MM.1S (cell line): ENCODE results near the gene BCAS3.

Experiments
- DNase-seq: peaks from one replicate; pipeline ENCODE4 v3.0.0-alpha.2; 2015
- H2AFZ ChIP-seq: fragments of 300-600 bp; sonication (generic); 2 replicates; pipeline ENCODE4 v1.6.0; 2016; ENCODE audit warnings: antibody characterized with exemption, low read length
- H3F3A ChIP-seq: fragments of 300-600 bp; sonication (generic); 2 replicates; pipeline ENCODE4 v1.6.1; 2016; ENCODE audit warnings: mild to moderate bottlenecking, antibody characterized with exemption, low read length, moderate library complexity, mixed read lengths; ENCODE audit not compliant: insufficient read depth
- H3K27ac ChIP-seq: fragments of 300-600 bp; sonication (generic); 2 replicates; pipeline ENCODE4 v1.5.1; 2016; ENCODE audit warnings: mild to moderate bottlenecking, low read length
- H3K27me3 ChIP-seq: fragments of 300-600 bp; sonication (generic); replicated peaks from 2 replicates; pipeline ENCODE4 v1.6.0; 2016; ENCODE audit warnings: low read length; ENCODE audit not compliant: insufficient read depth
- H3K36me3 ChIP-seq: fragments of 300-600 bp; sonication (generic); replicated peaks from 2 replicates; pipeline ENCODE4 v1.6.1; 2016; ENCODE audit warnings: mild to moderate bottlenecking, low read length, mixed read lengths; ENCODE audit not compliant: insufficient read depth
- H3K4me1 ChIP-seq: fragments of 300-600 bp; sonication (generic); 2 replicates; pipeline ENCODE4 v1.6.1; 2016; ENCODE audit warnings: low read length, mixed read lengths
- H3K4me2 ChIP-seq: fragments of 300-600 bp; sonication (generic); 2 replicates; pipeline ENCODE4 v1.6.0; 2016; ENCODE audit warnings: low read depth, low read length
- H3K4me3 ChIP-seq: fragments of 300-600 bp; sonication (generic); 2 replicates; pipeline ENCODE4 v1.5.1; 2016; ENCODE audit warnings: low read length, mixed read lengths
- H3K79me2 ChIP-seq: fragments of 300-600 bp; sonication (generic); 2 replicates; pipeline ENCODE4 v1.6.1; 2016; ENCODE audit warnings: mixed run types, low read length, mixed read lengths
- H3K9ac ChIP-seq: fragments of 300-600 bp; sonication (generic); 2 replicates; pipeline ENCODE4 v1.6.1; 2016; ENCODE audit warnings: low read length, mixed read lengths
- H3K9me2 ChIP-seq: fragments of 300-600 bp; sonication (generic); replicated peaks from 2 replicates; pipeline ENCODE4 v1.6.1; 2016; ENCODE audit warnings: mild to moderate bottlenecking, low read length, mixed read lengths; ENCODE audit not compliant: insufficient read depth
- H3K9me3 ChIP-seq: fragments of 300-600 bp; sonication (generic); replicated peaks from 2 replicates; pipeline ENCODE4 v1.6.1; 2016; ENCODE audit warnings: mild to moderate bottlenecking, low read length, mixed read lengths; ENCODE audit not compliant: insufficient read depth
- H4K20me1 ChIP-seq: fragments of 300-600 bp; sonication (generic); 2 replicates; pipeline ENCODE4 v1.6.1; 2016; ENCODE audit warnings: mild to moderate bottlenecking, low read length, moderate library complexity, mixed read lengths; ENCODE audit not compliant: insufficient read depth
- CTCF ChIP-seq: fragments of 300-600 bp; sonication (generic); IDR thresholded peaks from 2 replicates; pipeline ENCODE4 v1.5.1; 2016; ENCODE audit warnings: antibody characterized with exemption, low read length, mixed read lengths
- EZH2 ChIP-seq: fragments of 300-600 bp; sonication (generic); optimal IDR thresholded peaks from 2 replicates; pipeline ENCODE3; 2017; ENCODE audit warnings: low read depth, mild to moderate bottlenecking, antibody characterized with exemption, low read length, mixed read lengths
- EZH2phosphoT487 ChIP-seq: fragments of 300-600 bp; sonication (generic); IDR thresholded peaks from 2 replicates; pipeline ENCODE4 v1.6.1; 2018; ENCODE audit warnings: antibody characterized with exemption, low read length

The BCAS3 gene

GRCh38 chr17:60896996-60897395 lies 219.3 kb downstream of the BCAS3 start:
- Histone ChIP-seq H3K36me3 (no peaks in the 10 kb centered on the region), H3K9me3 (no peaks in the 10 kb centered on the region), H3K4me1 (no peaks in the 10 kb centered on the region), H3K9ac (no peak overlapping the region), H2AFZ (no peak overlapping the region), H3K27ac (no peak overlapping the region), H4K20me1 (no peaks in the 10 kb centered on the region), H3K4me2 (no peak overlapping the region), H3F3A (no peaks in the 10 kb centered on the region), H3K9me2 (no peaks in the 10 kb centered on the region), H3K27me3 (no peaks in the 10 kb centered on the region), H3K4me3 (no peak overlapping the region), H3K79me2 (no peaks in the 10 kb centered on the region)
- DNase-seq: no peak
- TF ChIP-seq EZH2 (no peak), CTCF (no peak), EZH2phosphoT487 (no peak)

- H3K9me2 ChIP-seq: no peaks in the 10 kb centered on the region
- H3K9ac ChIP-seq: no peak overlapping the region
- no peaks in the 10 kb centered on the region for H3K79me2 ChIP-seq
- no peak overlapping the region for H3K4me3 ChIP-seq
- H3K4me1 ChIP-seq: no peaks in the 10 kb centered on the region
- H2AFZ ChIP-seq: no peak overlapping the region
- no peak for DNase-seq
- no peak overlapping the region for H3K4me2 ChIP-seq
- no peaks in the 10 kb centered on the region for H4K20me1 ChIP-seq
- no peaks in the 10 kb centered on the region for H3K27me3 ChIP-seq
- no peaks in the 10 kb centered on the region for H3F3A ChIP-seq
- no peak overlapping the region for H3K27ac ChIP-seq
- H3K9me3 ChIP-seq: no peaks in the 10 kb centered on the region
- H3K36me3 ChIP-seq: no peaks in the 10 kb centered on the region
- TF ChIP-seq EZH2phosphoT487: no peak
- no peak for TF ChIP-seq EZH2
- no peak for TF ChIP-seq CTCF
Observed at GRCh38 chr17:60899115-60899514, 221.5 kb downstream of the BCAS3 start.

GRCh38 chr17:60900688-60901087 lies 223.0 kb downstream of the BCAS3 start:
- no peak for DNase-seq
- H3K27ac ChIP-seq: no peak overlapping the region
- H3F3A ChIP-seq: no peaks in the 10 kb centered on the region
- H3K36me3 ChIP-seq: no peaks in the 10 kb centered on the region
- TF ChIP-seq EZH2phosphoT487: no peak
- no peaks in the 10 kb centered on the region for H3K9me2 ChIP-seq
- no peaks in the 10 kb centered on the region for H4K20me1 ChIP-seq
- no peak overlapping the region for H3K4me3 ChIP-seq
- H2AFZ ChIP-seq: no peak overlapping the region
- no peak overlapping the region for H3K4me2 ChIP-seq
- no peaks in the 10 kb centered on the region for H3K9me3 ChIP-seq
- no peaks in the 10 kb centered on the region for H3K27me3 ChIP-seq
- H3K4me1 ChIP-seq: no peaks in the 10 kb centered on the region
- H3K79me2 ChIP-seq: no peaks in the 10 kb centered on the region
- no peak overlapping the region for H3K9ac ChIP-seq

GRCh38 chr17:60901242-60901641 lies 223.6 kb downstream of the BCAS3 start:
- no peak overlapping the region for H2AFZ ChIP-seq
- H3K27ac ChIP-seq: no peak overlapping the region
- H3K9me2 ChIP-seq: no peaks in the 10 kb centered on the region
- no peak overlapping the region for H3K4me2 ChIP-seq
- no peak overlapping the region for H3K9ac ChIP-seq
- no peak overlapping the region for H3K4me3 ChIP-seq
- H3K27me3 ChIP-seq: no peaks in the 10 kb centered on the region
- TF ChIP-seq CTCF: no peak
- TF ChIP-seq EZH2phosphoT487: no peak
- no peak for TF ChIP-seq EZH2
- no peaks in the 10 kb centered on the region for H3K36me3 ChIP-seq
- no peaks in the 10 kb centered on the region for H3K79me2 ChIP-seq
- H3F3A ChIP-seq: no peaks in the 10 kb centered on the region
- no peaks in the 10 kb centered on the region for H3K4me1 ChIP-seq
- no peaks in the 10 kb centered on the region for H3K9me3 ChIP-seq
- no peaks in the 10 kb centered on the region for H4K20me1 ChIP-seq
- no peak for DNase-seq
